Adrenal gland (tissue), 5 donors: Measurements from ENCODE around the gene SPEF1.

Source experiments
- CTCF ChIP-seq, 6 experiments: fragments of 450-650 bp in 4 of 6; fragments of 200-600 bp in 2 of 6; sonication (generic) in 1 of 6; IDR thresholded peaks; 1 replicate in 5 of 6; 2 replicates in 1 of 6; pipeline versions ENCODE4 v1.5.1 to v1.8.0; 2016 to 2021; ENCODE audit warnings: antibody characterized with exemption in 6 of 6, mild to moderate bottlenecking in 2 of 6, moderate library complexity in 1 of 6
- POLR2A ChIP-seq, 2 donors: fragments of 450-650 bp; IDR thresholded peaks; one replicate each; pipeline ENCODE4 v1.6.1; 2017; ENCODE audit warnings: antibody characterized with exemption in 2 of 2, mild to moderate bottlenecking in 2 of 2, moderate library complexity in 1 of 2
- donor health status: DM: no; HTN: no; CAD: no.

- no peak for TF ChIP-seq CTCF (IDR thresholded peaks at IDR 0.05)
- TF ChIP-seq POLR2A (IDR thresholded peaks at IDR 0.05) = no peak
These were observed 17.1 kb upstream of the SPEF1 start for GRCh38 chr20:3798373-3798768.
